Middle frontal gyrus (tissue), 1 donor: ENCODE results near the gene C22orf23.

Experiments
- DNase-seq: peaks from one replicate; pipeline ENCODE4 v3.0.0-alpha.2; 2015; ENCODE audit warnings: low spot score; ENCODE audit errors: extremely low spot score

The C22orf23 gene

DNA sequence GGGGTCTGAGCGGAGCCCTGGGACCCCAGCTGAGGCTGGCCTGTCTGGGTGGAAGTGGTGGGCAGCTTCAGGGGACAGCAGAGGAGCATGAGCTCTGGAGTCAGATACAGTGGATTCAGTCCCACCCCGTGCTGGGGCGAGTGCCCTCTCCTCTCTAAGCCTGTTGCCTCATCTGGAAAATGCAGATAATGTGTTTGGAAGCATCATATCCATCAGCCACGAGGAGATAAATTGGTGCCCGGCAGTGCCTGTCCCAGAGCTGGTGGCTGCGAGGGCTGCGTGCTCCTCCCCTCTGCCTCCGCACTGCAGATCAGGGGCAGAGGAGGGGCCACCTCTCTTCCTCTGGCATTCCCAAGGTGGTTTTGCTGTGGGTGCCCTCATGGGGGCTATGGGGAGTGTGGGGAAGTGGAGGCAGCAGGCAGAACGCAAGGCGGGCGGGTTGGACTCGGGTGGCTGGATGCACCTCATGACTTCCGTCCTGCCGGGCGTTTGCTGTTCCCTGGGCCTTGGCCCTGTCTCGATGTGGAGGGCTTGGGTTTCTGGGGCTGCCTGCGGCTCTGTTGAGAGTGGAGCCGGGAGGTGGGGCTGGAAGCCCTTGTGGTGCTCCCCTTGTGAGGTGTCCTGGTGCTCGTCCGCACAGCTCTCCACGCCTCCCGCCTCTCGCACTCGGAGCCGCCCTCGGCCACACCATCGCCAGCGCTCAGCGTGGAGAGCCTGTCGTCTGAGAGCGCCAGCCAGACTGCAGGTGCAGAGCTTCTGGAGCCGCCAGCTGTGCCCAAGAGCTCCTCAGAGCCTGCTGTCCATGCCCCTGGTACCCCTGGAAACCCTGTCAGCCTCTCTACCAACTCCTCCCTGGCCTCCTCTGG lies 26.4 kb downstream of the C22orf23 start:
- no peak for DNase-seq

DNA sequence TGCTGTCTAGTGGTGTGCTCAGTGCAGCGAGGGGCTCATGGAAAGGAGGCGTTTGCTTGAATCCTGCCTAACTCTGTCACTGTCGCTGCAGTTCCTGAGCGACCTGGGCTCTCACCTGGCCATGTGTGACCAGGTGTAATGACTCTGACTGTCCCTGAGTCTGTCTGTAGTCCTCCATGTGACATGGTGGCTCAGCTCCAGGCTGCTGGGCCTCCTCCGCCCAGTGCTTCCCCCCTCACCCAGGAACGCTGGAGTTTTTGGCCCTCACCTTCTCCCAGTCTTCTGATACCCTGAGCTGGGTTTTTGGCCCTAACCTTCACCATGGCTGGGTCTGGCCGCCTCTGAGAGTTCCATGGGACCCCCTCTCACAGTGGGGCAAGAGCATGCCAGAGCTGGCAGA lies 27.0 kb downstream of the C22orf23 start:
- no peak for DNase-seq

DNA sequence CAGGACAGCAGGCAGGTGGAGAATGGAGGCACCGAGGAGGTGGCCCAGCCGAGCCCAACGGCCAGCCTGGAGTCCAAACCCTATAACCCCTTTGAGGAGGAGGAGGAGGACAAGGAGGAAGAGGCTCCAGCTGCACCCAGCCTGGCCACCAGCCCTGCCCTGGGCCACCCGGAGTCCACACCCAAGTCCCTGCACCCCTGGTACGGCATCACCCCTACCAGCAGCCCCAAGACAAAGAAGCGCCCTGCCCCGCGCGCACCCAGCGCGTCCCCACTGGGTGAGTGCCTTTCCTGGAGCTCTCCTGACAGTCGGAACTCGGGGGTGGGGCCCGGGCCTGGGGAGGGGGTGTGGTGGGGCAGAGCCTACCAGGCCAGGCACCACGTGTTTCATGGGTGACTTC lies 27.6 kb downstream of the C22orf23 start:
- no peak for DNase-seq

DNA sequence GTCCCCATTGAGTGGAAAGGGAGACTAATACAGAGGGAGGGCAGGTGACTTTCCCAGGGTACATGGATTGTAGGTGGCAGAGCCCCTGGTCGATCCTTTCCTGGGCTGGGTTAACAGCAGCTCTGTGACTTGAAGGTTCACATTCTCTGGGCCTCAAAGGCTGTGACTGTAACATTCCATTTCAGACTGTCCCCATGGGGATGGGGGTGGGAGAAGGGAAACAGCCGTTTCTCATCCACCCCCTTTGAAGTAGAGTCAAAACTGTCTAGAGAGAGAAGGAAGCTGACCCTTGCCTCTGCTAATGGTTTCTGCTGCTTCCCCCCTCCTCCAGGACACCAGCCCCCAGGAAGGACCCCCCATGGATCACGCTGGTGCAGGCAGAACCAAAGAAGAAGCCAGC lies 28.1 kb downstream of the C22orf23 start:
- no peak for DNase-seq

DNA sequence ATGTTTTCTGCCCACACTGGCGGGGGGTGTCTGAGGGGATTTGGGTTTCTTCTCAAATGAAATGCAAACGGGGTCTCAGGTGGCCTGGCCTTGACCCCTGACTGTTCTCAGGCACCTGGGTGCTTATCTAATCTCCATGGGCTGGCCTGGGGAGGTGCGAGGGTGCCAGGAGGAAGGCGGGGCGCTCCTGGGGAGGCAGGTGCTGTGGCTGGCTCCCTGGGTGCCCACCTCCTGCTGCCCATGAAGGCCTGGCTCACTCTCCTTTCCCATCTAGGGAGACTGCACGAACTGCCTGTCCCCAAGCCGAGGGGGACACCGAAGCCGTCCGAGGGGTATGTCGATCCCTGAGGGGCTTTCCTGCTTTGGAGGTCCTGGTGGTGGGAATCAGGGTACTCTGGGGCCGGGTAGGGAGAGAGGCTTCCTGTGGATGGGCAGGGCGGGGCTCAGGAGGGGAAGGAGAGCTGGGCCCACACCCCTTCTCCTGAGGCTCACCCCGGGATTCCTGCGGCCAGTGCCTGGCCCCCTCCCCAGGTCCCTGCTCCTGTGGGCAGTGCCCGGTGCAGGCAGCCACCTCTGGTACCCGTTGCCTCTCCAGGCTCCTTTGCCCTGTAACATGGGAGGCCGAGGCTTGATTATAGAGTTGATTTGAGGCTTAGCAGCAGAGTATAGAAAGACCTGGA lies 28.9 kb downstream of the C22orf23 start:
- no peak for DNase-seq

DNA sequence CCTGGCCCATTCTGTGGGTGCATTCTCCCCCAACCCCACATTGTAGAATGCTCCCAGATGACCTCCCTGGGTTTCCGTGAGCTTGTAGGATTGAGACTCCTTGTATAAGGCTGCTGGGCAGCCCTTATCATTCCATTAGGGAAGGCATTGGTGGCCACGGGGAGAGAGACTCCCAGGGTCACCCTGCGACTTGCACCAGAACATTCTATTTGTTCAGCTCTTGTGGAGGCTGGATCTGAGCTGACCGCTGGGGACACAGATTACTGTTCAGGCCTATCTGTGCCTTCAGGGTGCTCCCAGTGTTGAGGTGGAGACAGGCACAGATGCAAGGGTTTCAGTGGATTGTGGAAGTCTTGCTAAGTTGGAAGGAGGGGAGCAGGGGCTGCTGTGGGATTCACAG lies 29.5 kb downstream of the C22orf23 start:
- no peak for DNase-seq

DNA sequence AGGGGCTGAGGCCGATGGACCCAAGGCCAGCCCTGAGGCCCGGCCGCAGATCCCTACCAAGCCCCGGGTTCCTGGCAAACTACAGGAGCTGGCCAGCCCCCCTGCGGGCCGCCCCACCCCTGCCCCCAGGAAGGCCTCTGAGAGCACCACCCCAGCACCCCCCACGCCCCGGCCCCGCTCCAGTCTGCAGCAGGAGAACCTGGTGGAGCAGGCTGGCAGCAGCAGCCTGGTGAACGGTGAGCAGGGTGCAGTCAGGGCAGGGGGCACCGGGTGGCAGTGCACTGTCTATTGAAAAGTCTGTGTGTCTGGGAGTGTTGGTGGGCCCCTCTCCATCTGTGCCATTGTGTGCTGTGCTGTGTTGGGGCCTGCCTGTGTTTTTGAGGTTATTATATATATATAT lies 31.2 kb downstream of the C22orf23 start:
- no peak for DNase-seq

DNA sequence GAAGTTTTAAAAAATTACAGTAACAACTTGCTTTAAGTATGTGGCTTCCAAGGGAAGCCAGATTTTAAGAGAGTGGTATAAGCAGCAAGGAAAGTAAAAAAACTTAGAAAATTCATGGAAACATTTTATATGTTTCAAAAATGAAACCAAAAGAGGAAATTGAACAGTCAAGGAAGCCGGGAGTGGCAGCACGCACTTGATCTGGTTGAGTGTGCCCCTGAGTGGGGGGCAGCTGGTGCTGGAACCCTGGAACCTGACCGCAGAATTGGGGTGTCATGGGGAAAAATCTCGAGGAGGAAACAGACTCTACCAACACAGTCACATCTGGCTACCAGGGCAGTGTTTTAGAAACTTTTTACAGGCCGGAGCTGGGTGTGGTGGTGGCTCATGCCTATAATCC lies 33.3 kb downstream of the C22orf23 start:
- no peak for DNase-seq

DNA sequence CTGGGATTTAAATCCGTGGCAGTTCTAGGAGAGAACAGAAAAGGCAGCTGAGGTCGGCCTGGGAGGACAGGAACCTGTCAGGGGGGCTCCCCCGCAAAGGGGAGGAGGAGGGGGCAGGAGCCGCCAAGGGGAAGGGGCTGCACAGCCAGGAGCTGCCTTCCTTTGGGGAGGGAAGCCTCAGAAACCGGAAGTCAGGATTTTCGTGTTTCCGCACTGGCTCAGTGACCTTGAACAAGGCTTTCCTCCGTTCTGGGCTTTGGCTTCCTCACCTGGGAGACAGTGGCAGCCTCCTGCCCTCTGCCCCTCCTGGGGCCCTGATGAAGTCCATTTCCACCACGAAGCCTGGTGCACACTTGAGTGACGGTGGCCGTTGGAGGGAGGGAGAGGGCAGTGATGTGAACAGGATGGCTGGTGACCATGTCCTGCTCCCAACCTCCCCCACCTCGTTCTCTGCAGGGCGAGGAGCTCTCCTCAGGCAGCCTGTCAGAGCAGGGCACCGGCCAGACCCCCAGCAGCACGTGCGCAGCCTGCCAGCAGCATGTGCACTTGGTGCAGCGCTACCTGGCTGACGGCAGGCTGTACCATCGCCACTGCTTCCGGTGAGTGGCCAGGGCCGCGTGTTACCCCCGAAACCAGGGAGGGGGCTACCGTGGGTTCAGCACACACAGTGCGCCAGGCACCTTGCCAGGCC lies 34.7 kb downstream of the C22orf23 start:
- no peak for DNase-seq

DNA sequence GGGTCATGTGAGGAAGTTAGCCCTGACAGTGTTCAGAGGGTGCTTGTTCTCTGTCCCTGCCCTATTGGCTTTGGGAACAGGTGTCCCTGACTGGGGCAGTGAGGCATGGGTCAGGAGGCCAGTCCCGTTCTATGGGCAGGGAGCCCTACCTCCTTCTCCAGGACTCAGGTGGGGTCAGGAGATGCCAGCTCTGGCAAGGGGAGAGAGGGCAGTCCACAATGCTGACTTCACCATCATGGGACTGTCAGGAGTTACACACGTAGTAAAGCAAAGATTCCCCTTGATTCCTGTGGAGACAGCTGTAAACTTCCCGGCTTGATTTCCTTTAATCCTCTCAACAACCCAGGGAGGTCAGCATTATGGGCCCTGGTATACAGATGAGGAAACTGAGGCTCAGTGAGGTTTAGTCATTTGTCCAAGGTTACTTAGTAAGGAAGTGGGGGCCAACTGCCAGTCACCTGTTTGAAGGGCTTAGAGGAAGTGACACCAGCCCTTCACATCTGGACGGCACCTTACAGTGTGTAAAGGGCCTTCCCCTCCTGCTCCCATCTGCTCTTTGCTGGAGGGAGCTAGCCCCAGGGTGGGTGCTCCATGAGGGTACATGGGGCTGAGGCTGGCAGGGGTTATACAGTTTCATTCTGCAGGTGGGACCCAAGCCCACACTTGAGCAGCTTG lies 35.4 kb downstream of the C22orf23 start:
- DNase-seq, result no peak

DNA sequence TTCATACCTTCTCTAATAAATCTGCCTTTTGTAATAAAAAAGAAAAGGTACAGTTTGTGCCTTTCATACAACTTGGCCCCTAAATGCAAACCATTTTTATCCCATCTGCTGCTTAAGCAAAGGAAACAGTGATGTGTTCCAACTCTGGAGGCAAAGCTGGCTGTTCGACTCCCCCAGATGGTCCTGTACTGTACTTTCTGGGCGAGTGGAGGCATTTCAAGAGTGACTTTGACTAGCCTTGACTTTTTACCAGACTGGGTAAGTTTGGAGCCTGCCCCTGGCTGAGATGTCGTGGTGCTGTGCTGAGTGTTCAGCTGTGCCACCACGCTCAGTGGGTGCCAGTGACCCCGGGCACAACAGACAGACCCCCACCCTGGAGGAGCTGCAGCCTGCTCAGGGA lies 37.1 kb downstream of the C22orf23 start:
- DNase-seq, result no peak

DNA sequence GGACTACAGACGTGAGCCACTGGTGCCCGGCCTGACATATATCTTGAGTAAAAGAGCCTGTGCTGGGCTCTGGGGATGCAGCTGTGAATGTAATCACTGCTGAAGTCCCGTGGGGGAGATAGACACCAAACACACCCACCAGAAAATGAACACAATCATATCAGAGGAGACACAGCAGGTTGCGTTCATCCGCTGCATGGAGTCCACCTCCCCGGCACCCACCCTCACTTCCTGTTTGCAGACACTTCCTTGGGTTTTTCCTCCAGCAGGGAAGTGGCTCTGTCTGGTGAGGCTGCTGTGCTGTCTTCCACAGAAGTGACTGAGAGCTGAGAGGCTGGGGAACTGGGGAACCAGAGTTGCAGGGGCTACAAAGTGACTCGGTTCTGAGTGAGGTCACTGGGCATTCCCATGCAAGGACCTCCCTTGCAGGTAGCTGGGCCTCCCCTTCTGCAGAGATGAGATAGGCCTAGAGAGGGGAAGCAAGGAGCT lies 40.1 kb downstream of the C22orf23 start:
- DNase-seq, result no peak

DNA sequence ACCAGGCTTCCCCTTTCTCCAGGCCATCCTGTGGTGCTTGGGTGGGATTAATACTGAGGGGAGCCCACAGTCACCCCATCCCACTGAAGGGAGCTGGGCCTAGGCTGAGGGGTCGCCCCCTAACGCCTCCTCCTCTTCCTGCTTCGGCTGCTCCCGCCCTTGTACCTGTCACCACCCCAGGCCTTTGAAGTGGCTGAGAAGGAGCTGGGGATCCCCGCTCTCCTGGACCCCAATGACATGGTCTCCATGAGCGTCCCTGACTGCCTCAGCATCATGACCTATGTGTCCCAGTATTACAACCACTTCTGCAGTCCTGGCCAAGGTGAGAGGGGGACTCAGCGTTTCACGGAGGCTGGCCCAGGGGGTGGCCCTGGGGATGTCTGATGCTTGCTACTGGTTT lies 41.2 kb downstream of the C22orf23 start:
- no peak for DNase-seq

DNA sequence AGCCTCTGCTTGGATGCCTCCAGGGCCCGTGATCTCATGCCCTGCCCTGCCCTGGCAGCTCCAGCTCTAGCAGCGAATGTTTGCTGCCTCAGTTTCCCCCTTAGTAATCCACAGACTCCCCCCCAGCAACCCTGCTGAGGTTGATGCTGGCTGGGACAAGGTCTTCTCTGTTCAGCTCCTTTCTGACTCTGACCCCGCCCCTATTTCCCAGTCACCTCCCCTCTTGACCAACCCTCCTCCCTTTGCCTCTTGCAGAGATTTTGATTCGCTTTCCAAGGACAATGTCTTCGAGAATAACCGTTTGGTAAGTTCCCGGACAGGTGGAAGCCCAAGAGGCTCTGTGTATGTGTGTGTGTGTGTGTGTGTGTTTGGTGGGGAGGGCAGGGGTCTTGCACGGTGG lies 41.7 kb downstream of the C22orf23 start:
- no peak for DNase-seq

DNA sequence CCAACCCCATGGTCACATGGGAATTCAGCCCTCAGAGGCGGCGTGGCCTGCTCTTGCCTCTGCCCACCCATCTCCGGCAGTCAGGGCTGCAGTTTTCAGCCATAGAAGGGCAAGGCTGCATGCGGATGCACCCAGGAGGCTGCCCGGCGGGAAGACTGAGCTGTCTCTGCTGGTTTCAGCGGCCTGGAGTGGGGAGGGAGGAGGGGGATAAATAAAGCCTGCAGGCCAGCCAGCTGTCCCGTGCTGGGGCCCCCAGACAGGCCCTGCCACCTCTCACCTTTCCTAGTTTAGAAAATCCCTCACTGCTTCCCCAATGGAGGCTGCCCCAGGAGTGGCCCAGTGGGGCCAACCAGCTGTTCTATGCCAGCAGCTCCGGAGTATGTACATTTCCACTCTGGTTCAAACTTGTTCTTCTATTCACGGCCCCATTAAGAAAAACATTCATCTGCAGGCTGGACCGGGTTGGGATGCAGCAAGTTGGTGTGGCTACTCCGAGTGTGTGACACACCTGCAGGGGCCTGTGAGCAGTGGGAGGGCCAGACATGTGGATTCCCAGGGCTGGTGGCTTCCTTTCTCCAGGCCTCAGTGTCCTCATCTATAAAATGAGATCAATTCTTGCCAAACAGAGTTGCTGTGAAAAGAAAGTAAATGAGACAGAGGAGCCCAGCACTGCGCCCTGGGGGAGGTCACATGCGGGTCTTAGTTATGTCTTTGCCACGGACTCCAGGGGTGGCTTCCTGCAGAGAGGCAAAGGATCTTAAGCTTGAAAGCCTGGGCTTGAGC lies 42.3 kb downstream of the C22orf23 start:
- DNase-seq, result no peak

DNA sequence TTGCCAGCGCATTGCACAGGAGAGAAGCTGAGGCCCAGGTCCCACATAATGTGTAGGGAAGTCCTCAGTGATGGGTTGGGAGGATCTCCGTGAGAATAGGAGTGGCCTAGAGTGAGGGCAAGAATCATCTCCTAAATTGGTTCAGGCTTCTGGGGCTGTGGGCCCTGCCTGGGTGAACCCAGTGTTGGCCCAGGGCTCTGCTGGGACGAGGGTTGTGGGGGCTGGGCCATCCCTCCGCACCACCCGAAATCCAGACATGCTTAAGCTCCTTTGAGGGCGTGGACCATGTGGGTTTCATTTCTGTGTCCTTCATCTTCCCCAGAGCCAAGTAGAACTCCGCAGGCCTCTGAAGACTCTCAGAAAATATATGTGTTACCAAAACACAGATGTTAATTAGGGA lies 43.6 kb downstream of the C22orf23 start:
- DNase-seq, result no peak

DNA sequence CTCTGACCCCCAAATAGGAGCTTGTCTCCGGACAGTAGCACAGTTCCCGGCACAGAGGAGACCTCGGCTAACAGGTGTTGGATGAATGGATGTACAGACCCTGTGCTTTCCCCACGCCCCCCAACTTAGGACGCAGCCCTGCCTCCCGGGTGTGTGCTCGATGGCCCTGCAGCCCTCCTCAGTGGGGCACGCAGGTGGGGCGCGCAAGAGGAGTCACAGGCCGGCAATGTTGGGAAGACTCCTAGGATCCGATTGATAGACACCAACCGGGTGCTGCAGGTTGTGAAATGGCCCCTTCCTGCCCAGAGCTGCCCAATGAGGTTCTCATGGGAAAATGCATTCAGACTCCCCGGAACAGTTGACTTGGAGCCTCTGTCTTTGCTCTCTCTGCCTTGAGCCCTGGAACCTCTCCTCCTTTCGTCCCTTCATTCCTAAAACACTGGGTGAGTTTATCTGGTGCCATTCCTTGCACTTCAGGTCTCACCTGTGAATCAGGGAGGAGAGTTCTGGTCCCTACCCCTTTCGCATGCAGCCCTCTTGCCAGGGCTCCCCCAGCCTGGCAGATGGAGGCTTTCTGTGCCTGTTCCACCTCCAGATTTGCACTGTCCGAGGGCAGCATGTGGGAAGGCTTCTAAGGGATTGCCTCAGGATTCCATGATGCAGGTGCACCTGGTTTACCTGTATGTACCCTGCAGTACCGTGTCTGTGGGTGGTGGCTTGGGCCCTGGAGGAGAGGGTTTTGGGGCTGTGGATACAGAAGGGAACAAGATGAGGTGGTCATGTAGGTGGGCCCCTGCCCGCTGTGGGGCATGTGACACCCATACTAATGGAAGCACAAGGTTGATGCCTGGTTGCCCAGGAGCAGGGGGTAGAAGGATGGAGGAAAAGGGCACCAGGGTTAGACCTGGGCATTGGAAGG lies 46.1 kb downstream of the C22orf23 start:
- DNase-seq, result no peak

DNA sequence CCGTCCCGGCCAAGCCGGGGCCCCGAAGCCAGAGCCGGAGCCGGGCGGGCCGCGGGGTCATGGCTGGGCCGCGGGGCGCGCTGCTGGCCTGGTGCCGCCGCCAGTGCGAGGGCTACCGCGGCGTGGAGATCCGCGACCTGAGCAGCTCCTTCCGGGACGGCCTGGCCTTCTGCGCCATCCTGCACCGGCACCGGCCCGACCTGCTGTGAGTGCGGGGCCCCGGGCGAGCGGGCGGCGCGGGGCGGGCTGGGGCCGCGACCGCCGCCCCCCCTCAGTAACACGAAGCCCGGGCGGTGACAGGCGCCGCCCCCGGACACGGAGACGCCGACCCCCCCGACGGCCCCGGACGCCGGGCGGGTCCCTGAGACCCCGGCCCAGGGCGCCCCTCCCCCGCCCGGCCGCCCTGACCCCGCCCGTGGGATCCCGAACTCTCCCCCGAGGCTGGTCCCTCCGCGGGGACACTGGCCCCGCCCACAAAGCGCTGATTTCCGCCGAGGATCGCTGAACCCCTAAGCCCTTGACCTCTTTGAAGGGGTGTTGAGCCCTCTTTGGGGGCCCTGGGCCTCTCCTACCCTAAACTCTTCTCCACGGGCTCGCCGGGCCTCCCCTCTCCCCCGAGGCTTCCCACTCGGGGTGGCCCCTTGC lies 46.9 kb downstream of the C22orf23 start:
- DNase-seq, result no peak
